Activated CD8-positive, alpha-beta memory T cell treated with anti-CD3 and anti-CD28 coated beads for 48 hours (primary cell): ENCODE results near the gene ANXA1.
"Not testable (repeated sequence)": the region's sequence is repeated elsewhere in the genome, so short reads cannot be mapped to it uniquely, and the experiment has no call there.

ENCODE experiments used
- DNase-seq, 3 experiments: peaks; one replicate each; pipeline ENCODE4 v3.0.0-alpha.2; 2020; ENCODE audit warnings: low read depth in 2 of 3, low spot score in 2 of 3

ANXA1 gene

GRCh38 chr9:73151653-73152542, at the start of gene ANXA1:
ANXA1 (plus strand) TSS chr9:73151865; CDS start chr9:73158536, 6,671 bp downstream.
- DNase-seq: no peak

GRCh38 chr9:73104342-73104741, 47.3 kb upstream of the ANXA1 start:
- no peak for DNase-seq

GRCh38 chr9:73104921-73105320, 46.7 kb upstream of the ANXA1 start:
- DNase-seq: no peak

GRCh38 chr9:73107489-73108069, 44.1 kb upstream of the ANXA1 start:
- not testable (repeated sequence) for DNase-seq

GRCh38 chr9:73114058-73114457, 37.6 kb upstream of the ANXA1 start:
- DNase-seq: no peak

GRCh38 chr9:73114958-73115357, 36.7 kb upstream of the ANXA1 start:
- DNase-seq: no peak

- DNase-seq: no peak
These were observed 35.6 kb upstream of the ANXA1 start for GRCh38 chr9:73116031-73116430.

GRCh38 chr9:73116880-73117279, 34.8 kb upstream of the ANXA1 start:
- DNase-seq: no peak

GRCh38 chr9:73118286-73118685, 33.4 kb upstream of the ANXA1 start:
- DNase-seq: no peak

- DNase-seq: no peak
These were observed 32.6 kb upstream of the ANXA1 start for GRCh38 chr9:73118898-73119554.

GRCh38 chr9:73121375-73121935, 30.2 kb upstream of the ANXA1 start:
- DNase-seq: no peak

GRCh38 chr9:73125651-73126050, 26.0 kb upstream of the ANXA1 start:
- DNase-seq: no peak

GRCh38 chr9:73129941-73130685, 21.6 kb upstream of the ANXA1 start:
- DNase-seq: no peak

GRCh38 chr9:73131461-73131860, 20.2 kb upstream of the ANXA1 start:
- no peak for DNase-seq

- DNase-seq: peak in 2 of 3 experiments; percentile 16 to 32
These were observed 19.5 kb upstream of the ANXA1 start for GRCh38 chr9:73132034-73132776.

- no peak for DNase-seq
These were observed 18.5 kb upstream of the ANXA1 start for GRCh38 chr9:73133022-73133651.

GRCh38 chr9:73133921-73134407, 17.7 kb upstream of the ANXA1 start:
- no peak for DNase-seq

- no peak for DNase-seq
These were observed 16.3 kb upstream of the ANXA1 start for GRCh38 chr9:73135394-73135793.

- no peak for DNase-seq
These were observed 14.3 kb upstream of the ANXA1 start for GRCh38 chr9:73137286-73137899.
